ENCODE measurements around the gene MKLN1.

Gene MKLN1

DNA sequence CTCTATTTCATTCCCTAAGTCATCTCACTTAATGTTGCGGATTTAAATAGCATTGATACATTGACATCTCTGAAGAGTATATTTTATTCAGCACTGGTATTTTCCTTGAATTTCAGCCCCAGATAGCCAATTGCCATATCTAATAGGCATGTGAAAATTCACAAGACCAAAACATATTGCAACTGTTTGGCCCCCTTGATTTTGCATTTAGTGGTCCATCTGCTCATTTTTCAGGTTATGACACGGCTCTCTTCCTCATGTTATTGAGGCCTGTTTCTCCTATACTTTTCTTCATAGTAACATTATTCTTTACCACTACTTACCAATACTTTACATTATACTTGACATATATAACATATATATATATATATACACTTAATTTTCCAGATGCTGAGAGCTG is 43.7 kb downstream of the MKLN1 start:
- H3K36me3 ChIP-seq (ENCODE audit: insufficient read depth, low read length) = peaks cover 5% of the 10 kb centered on the region; the same call in 1 of the 2 replicates
- H3K79me2 ChIP-seq (ENCODE audit: control insufficient read depth, insufficient read depth, low read length, unreplicated experiment) = peaks cover 79% of the 10 kb centered on the region
- peaks cover 36% of the 10 kb centered on the region for H3K4me1 ChIP-seq (ENCODE audit: control insufficient read depth, insufficient read depth, low read length, unreplicated experiment)
- no peak overlapping the region for H3K4me3 ChIP-seq (ENCODE audit: low read depth, low read length)
- H2AFZ ChIP-seq (ENCODE audit: low read length, unreplicated experiment) = no peak overlapping the region
- H3K27ac ChIP-seq (ENCODE audit: low read depth, low read length) = no peak overlapping the region
- H3K27me3 ChIP-seq (ENCODE audit: insufficient read depth, low read length) = no peaks in the 10 kb centered on the region

GRCh38 chr7:131372554-131372953 is 44.9 kb downstream of the MKLN1 start:
- Histone ChIP-seq H3K27me3 (ENCODE audit: insufficient read depth, low read length) (no peaks in the 10 kb centered on the region), H2AFZ (ENCODE audit: low read length, unreplicated experiment) (no peak overlapping the region), H3K27ac (ENCODE audit: low read depth, low read length) (no peak overlapping the region), H3K36me3 (ENCODE audit: insufficient read depth, low read length) (peaks cover 10% of the 10 kb centered on the region), H3K79me2 (ENCODE audit: control insufficient read depth, insufficient read depth, low read length, unreplicated experiment) (peaks cover 73% of the 10 kb centered on the region), H3K4me1 (ENCODE audit: control insufficient read depth, insufficient read depth, low read length, unreplicated experiment) (peaks cover 28% of the 10 kb centered on the region), H3K4me3 (ENCODE audit: low read depth, low read length) (no peak overlapping the region)

DNA sequence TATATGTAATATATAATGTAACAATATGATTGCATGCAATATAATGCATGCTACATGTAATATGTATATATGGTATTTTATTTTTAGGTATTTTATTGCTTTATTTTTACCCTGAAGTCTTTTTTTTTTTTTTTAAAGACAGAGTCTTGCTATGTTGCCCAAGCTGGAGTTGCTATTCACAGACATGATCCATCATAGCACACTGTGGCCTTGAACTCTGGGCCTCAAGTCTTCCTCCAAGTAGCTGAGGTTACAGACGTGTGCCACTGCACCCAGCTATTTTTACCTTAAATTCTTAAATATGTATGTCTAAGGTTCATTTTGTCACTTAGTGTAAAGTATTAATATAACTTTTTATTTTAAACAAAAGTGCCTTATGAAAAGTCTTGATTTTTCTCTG is 47.1 kb downstream of the MKLN1 start:
- no peak overlapping the region for H2AFZ ChIP-seq (ENCODE audit: low read length, unreplicated experiment)
- H3K4me3 ChIP-seq (ENCODE audit: low read depth, low read length) = no peak overlapping the region
- H3K4me1 ChIP-seq (ENCODE audit: control insufficient read depth, insufficient read depth, low read length, unreplicated experiment) = peaks cover 18% of the 10 kb centered on the region
- no peaks in the 10 kb centered on the region for H3K27me3 ChIP-seq (ENCODE audit: insufficient read depth, low read length)
- peaks cover 10% of the 10 kb centered on the region for H3K36me3 ChIP-seq (ENCODE audit: insufficient read depth, low read length)
- no peak overlapping the region for H3K27ac ChIP-seq (ENCODE audit: low read depth, low read length)
- peaks cover 53% of the 10 kb centered on the region for H3K79me2 ChIP-seq (ENCODE audit: control insufficient read depth, insufficient read depth, low read length, unreplicated experiment)

- peaks cover 6% of the 10 kb centered on the region for H3K36me3 ChIP-seq (ENCODE audit: insufficient read depth, low read length)
- H3K4me3 ChIP-seq (ENCODE audit: low read depth, low read length) = no peak overlapping the region; the same call in 1 of the 2 replicates
- H3K4me1 ChIP-seq (ENCODE audit: control insufficient read depth, insufficient read depth, low read length, unreplicated experiment) = peaks cover 33% of the 10 kb centered on the region
- H2AFZ ChIP-seq (ENCODE audit: low read length, unreplicated experiment) = peak overlapping the region; percentile 18
- peaks cover 45% of the 10 kb centered on the region for H3K79me2 ChIP-seq (ENCODE audit: control insufficient read depth, insufficient read depth, low read length, unreplicated experiment)
- H3K27me3 ChIP-seq (ENCODE audit: insufficient read depth, low read length) = no peaks in the 10 kb centered on the region
- peak overlapping the region; percentile 77 for H3K27ac ChIP-seq (ENCODE audit: low read depth, low read length)
Measured at GRCh38 chr7:131381069-131381838, 53.6 kb downstream of the MKLN1 start.

DNA sequence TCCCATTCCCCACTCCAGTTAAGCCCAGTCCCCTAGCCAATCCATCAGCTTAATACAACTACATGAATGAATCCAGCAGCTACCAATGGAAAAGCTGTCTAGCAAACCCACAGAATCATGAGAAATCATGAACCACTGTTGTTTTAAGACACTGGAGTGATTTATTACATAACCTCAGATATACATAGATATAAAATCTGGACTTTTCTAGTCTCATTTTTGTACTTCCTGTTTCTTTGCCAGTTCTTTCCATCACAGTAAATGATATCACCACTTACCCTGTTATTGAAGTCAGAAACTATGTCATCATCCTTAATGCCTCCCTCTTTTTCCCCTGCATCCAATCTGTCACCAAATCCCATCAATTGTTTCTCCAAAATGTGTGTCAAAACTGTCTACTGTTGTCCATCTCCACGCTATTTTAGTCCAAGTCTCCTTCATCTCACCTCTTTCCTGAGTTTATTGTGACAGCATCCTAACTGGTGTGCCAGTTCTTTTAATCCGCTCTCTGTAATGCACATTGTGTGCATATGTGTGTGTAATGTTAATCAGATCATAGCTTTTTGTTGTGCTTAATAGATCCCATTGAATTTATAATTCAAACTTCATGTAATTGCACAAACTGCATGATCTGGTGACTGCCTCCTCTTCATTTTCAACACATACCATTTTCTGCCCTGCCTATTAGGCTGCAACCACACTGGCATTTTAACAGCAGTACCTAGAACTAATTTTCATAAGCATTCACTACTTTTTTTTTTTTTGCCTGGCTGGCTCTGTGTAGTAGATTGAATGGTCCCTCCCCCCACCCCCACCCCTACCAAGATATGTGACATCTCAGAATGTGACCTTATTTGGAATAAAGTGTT is 56.0 kb downstream of the MKLN1 start:
- H3K36me3 ChIP-seq (ENCODE audit: insufficient read depth, low read length) = peaks cover 7% of the 10 kb centered on the region
- peaks cover 33% of the 10 kb centered on the region for H3K4me1 ChIP-seq (ENCODE audit: control insufficient read depth, insufficient read depth, low read length, unreplicated experiment)
- H3K27ac ChIP-seq (ENCODE audit: low read depth, low read length) = peak overlapping the region; percentile 6; the same call in 1 of the 2 replicates
- H3K4me3 ChIP-seq (ENCODE audit: low read depth, low read length) = no peak overlapping the region
- H2AFZ ChIP-seq (ENCODE audit: low read length, unreplicated experiment) = no peak overlapping the region
- H3K27me3 ChIP-seq (ENCODE audit: insufficient read depth, low read length) = no peaks in the 10 kb centered on the region
- H3K79me2 ChIP-seq (ENCODE audit: control insufficient read depth, insufficient read depth, low read length, unreplicated experiment) = peaks cover 57% of the 10 kb centered on the region

DNA sequence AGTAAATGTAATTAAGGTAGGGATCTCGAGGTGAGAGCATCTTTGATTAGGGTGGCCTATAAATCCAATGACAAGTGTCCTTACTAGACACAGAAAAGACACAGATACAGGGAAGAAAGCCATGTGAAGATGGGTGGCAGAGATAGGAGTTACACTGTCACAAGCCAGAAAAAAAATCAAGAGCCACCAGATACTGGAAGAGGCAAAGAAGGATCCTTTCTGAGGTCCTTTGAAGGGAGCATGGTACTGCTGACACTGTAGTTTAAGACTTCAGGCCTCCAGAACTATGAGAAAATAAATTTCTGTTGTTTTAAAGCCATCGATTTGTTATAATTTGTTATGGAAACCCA is 56.6 kb downstream of the MKLN1 start:
- Histone ChIP-seq H3K27ac (ENCODE audit: low read depth, low read length) (no peak overlapping the region), H2AFZ (ENCODE audit: low read length, unreplicated experiment) (no peak overlapping the region), H3K4me3 (ENCODE audit: low read depth, low read length) (no peak overlapping the region), H3K4me1 (ENCODE audit: control insufficient read depth, insufficient read depth, low read length, unreplicated experiment) (peaks cover 33% of the 10 kb centered on the region), H3K36me3 (ENCODE audit: insufficient read depth, low read length) (peaks cover 11% of the 10 kb centered on the region), H3K79me2 (ENCODE audit: control insufficient read depth, insufficient read depth, low read length, unreplicated experiment) (peaks cover 57% of the 10 kb centered on the region), H3K27me3 (ENCODE audit: insufficient read depth, low read length) (no peaks in the 10 kb centered on the region)

GRCh38 chr7:131385039-131385605 is 57.4 kb downstream of the MKLN1 start:
- Histone ChIP-seq H3K4me1 (ENCODE audit: control insufficient read depth, insufficient read depth, low read length, unreplicated experiment) (peaks cover 33% of the 10 kb centered on the region), H3K27me3 (ENCODE audit: insufficient read depth, low read length) (no peaks in the 10 kb centered on the region), H3K36me3 (ENCODE audit: insufficient read depth, low read length) (peaks cover 11% of the 10 kb centered on the region), H3K27ac (ENCODE audit: low read depth, low read length) (0 out of 2 replicates have a peak overlapping the region, but pooled peaks have one; percentile 13), H2AFZ (ENCODE audit: low read length, unreplicated experiment) (no peak overlapping the region), H3K4me3 (ENCODE audit: low read depth, low read length) (no peak overlapping the region), H3K79me2 (ENCODE audit: control insufficient read depth, insufficient read depth, low read length, unreplicated experiment) (peaks cover 52% of the 10 kb centered on the region)

DNA sequence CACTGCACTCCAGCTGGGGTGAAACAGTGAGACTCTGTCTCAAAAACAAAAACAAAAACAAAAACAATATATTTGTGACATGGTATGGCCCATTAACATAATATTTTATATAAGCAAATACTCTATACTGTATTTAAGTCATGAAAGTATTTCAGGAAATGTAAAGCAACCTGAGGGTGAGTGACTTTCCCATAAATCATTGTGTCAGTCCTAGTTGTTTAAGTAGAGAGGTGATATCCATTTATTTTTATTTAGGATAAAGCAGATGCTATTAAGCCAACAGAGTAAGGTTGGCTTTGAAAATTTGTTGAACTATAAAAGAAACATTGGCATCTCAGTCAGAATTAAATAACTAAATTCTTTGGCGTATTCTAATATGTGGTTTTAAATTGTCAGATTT is 60.5 kb downstream of the MKLN1 start:
- Histone ChIP-seq H3K4me3 (ENCODE audit: low read depth, low read length) (no peak overlapping the region), H3K36me3 (ENCODE audit: insufficient read depth, low read length) (peaks cover 11% of the 10 kb centered on the region), H3K79me2 (ENCODE audit: control insufficient read depth, insufficient read depth, low read length, unreplicated experiment) (peaks cover 42% of the 10 kb centered on the region), H3K4me1 (ENCODE audit: control insufficient read depth, insufficient read depth, low read length, unreplicated experiment) (peaks cover 12% of the 10 kb centered on the region), H3K27ac (ENCODE audit: low read depth, low read length) (no peak overlapping the region), H3K27me3 (ENCODE audit: insufficient read depth, low read length) (no peaks in the 10 kb centered on the region), H2AFZ (ENCODE audit: low read length, unreplicated experiment) (no peak overlapping the region)

GRCh38 chr7:131390275-131390674 is 62.6 kb downstream of the MKLN1 start:
- H3K27ac ChIP-seq (ENCODE audit: low read depth, low read length) = no peak overlapping the region
- H3K4me3 ChIP-seq (ENCODE audit: low read depth, low read length) = no peak overlapping the region
- peaks cover under 1% of the 10 kb centered on the region for H3K4me1 ChIP-seq (ENCODE audit: control insufficient read depth, insufficient read depth, low read length, unreplicated experiment)
- peaks cover 26% of the 10 kb centered on the region for H3K79me2 ChIP-seq (ENCODE audit: control insufficient read depth, insufficient read depth, low read length, unreplicated experiment)
- no peak overlapping the region for H2AFZ ChIP-seq (ENCODE audit: low read length, unreplicated experiment)
- no peaks in the 10 kb centered on the region for H3K27me3 ChIP-seq (ENCODE audit: insufficient read depth, low read length)
- peaks cover 11% of the 10 kb centered on the region for H3K36me3 ChIP-seq (ENCODE audit: insufficient read depth, low read length)

- H3K79me2 ChIP-seq (ENCODE audit: control insufficient read depth, insufficient read depth, low read length, unreplicated experiment) = peaks cover 18% of the 10 kb centered on the region
- H3K4me3 ChIP-seq (ENCODE audit: low read depth, low read length) = no peak overlapping the region
- H3K27ac ChIP-seq (ENCODE audit: low read depth, low read length) = no peak overlapping the region
- H2AFZ ChIP-seq (ENCODE audit: low read length, unreplicated experiment) = no peak overlapping the region
- H3K27me3 ChIP-seq (ENCODE audit: insufficient read depth, low read length) = no peaks in the 10 kb centered on the region
- no peaks in the 10 kb centered on the region for H3K4me1 ChIP-seq (ENCODE audit: control insufficient read depth, insufficient read depth, low read length, unreplicated experiment)
- peaks cover 11% of the 10 kb centered on the region for H3K36me3 ChIP-seq (ENCODE audit: insufficient read depth, low read length)
Measured at GRCh38 chr7:131391145-131391544, 63.5 kb downstream of the MKLN1 start.

Data from ACC112 (cell line).